HG03520 (cell line): ENCODE results near the gene CD2.

ENCODE experiments used
- ATAC-seq: cut with Tn5 transposase; IDR thresholded peaks from one replicate; pipeline ENCODE4 v1.9.1; 2021; ENCODE audit warnings: mild to moderate bottlenecking, moderate library complexity; ENCODE audit not compliant: unreplicated experiment

Gene CD2

GRCh38 chr1:116759636-116760035 lies 5.4 kb downstream of the CD2 start:
- no peak for ATAC-seq

GRCh38 chr1:116760487-116760886 lies 6.3 kb downstream of the CD2 start:
- ATAC-seq: no peak

GRCh38 chr1:116760996-116761665 lies 6.9 kb downstream of the CD2 start:
- ATAC-seq: no peak

- no peak for ATAC-seq
These were observed 8.1 kb downstream of the CD2 start for GRCh38 chr1:116762281-116762680.

- no peak for ATAC-seq
These were observed 8.5 kb downstream of the CD2 start for GRCh38 chr1:116762781-116763115.

GRCh38 chr1:116763116-116763786 lies 9.0 kb downstream of the CD2 start:
- ATAC-seq: no peak

- no peak for ATAC-seq
These were observed 9.7 kb downstream of the CD2 start for GRCh38 chr1:116763787-116764465.

GRCh38 chr1:116764466-116764898 lies 10.3 kb downstream of the CD2 start:
- ATAC-seq: no peak

- ATAC-seq: no peak
These were observed 11.0 kb downstream of the CD2 start for GRCh38 chr1:116764906-116765862.

- no peak for ATAC-seq
These were observed 11.7 kb downstream of the CD2 start for GRCh38 chr1:116765962-116766361.

GRCh38 chr1:116766616-116767469 lies 12.6 kb downstream of the CD2 start:
- no peak for ATAC-seq

- ATAC-seq: no peak
These were observed 13.7 kb downstream of the CD2 start for GRCh38 chr1:116767782-116768382.

GRCh38 chr1:116768416-116769103 lies 14.3 kb downstream of the CD2 start:
- no peak for ATAC-seq

- ATAC-seq: peak; percentile 36
These were observed 14.8 kb downstream of the CD2 start for GRCh38 chr1:116769104-116769452.

GRCh38 chr1:116769561-116769977 lies 15.3 kb downstream of the CD2 start:
- peak; percentile 68 for ATAC-seq

GRCh38 chr1:116769994-116770393 lies 15.8 kb downstream of the CD2 start:
- no peak for ATAC-seq

GRCh38 chr1:116770625-116771024 lies 16.4 kb downstream of the CD2 start:
- ATAC-seq: no peak

GRCh38 chr1:116771997-116772647 lies 17.9 kb downstream of the CD2 start:
- no peak for ATAC-seq

GRCh38 chr1:116772648-116773045 lies 18.4 kb downstream of the CD2 start:
- ATAC-seq: no peak
